HL-60/S4 (cell line): Measurements from ENCODE around the gene BRI3.

Source experiments
- in situ Hi-C: fragments of 300-500 bp; cut with MboI; formaldehyde crosslinking; loops from 2 replicates; pipeline ENCODE4 v1.14.3; 2022; ENCODE audit warnings: low sequenced_read_pairs

BRI3 gene

GRCh38 chr7:98251601-98252424 lies 29.7 kb upstream of the BRI3 start, which contains the start of gene TECPR1:
Gene TECPR1, minus strand, starts transcription at chr7:98252232. Its CDS starts 6,086 bp downstream, at chr7:98246146.
- in situ Hi-C loops, result no loop called here

- in situ Hi-C loops, result no loop called here
These were observed 28.9 kb upstream of the BRI3 start for GRCh38 chr7:98252425-98253054.

- in situ Hi-C loops, result no loop called here
These were observed 27.0 kb upstream of the BRI3 start for GRCh38 chr7:98254516-98254915.

GRCh38 chr7:98254951-98255610 lies 26.4 kb upstream of the BRI3 start:
- in situ Hi-C loops, result no loop called here

- in situ Hi-C loops, result no loop called here
These were observed 25.1 kb upstream of the BRI3 start for GRCh38 chr7:98256431-98256830.

- in situ Hi-C loops, result no loop called here
These were observed 23.8 kb upstream of the BRI3 start for GRCh38 chr7:98257701-98258100.

- in situ Hi-C loops, result no loop called here
These were observed 15.6 kb upstream of the BRI3 start for GRCh38 chr7:98265841-98266271.

- in situ Hi-C loops, result no loop called here
These were observed 14.6 kb upstream of the BRI3 start for GRCh38 chr7:98266840-98267239.

- in situ Hi-C loops, result no loop called here
These were observed 14.2 kb upstream of the BRI3 start for GRCh38 chr7:98267303-98267702.

- in situ Hi-C loops, result no loop called here
These were observed 5.2 kb upstream of the BRI3 start for GRCh38 chr7:98276241-98276761.

GRCh38 chr7:98278408-98278807 lies 3.1 kb upstream of the BRI3 start:
- in situ Hi-C loops, result no loop called here

GRCh38 chr7:98278936-98279335 lies 2.5 kb upstream of the BRI3 start:
- in situ Hi-C loops, result no loop called here

- in situ Hi-C loops, result no loop called here
These were observed 1.2 kb upstream of the BRI3 start for GRCh38 chr7:98280296-98280695.

- in situ Hi-C loops, result no loop called here
These were observed 496 bp downstream of the BRI3 start for GRCh38 chr7:98281757-98282606.

GRCh38 chr7:98282703-98283102 lies 1.2 kb downstream of the BRI3 start:
- in situ Hi-C loops, result no loop called here

- in situ Hi-C loops, result no loop called here
These were observed 1.8 kb downstream of the BRI3 start for GRCh38 chr7:98283127-98283886.

- in situ Hi-C loops, result no loop called here
These were observed 2.4 kb downstream of the BRI3 start for GRCh38 chr7:98283887-98284222.

- in situ Hi-C loops, result no loop called here
These were observed 3.0 kb downstream of the BRI3 start for GRCh38 chr7:98284335-98285036.
